Stimulated activated CD4-positive, alpha-beta T cell treated with anti-CD3 and anti-CD28 coated beads, Interleukin-1b, Interleukin-23, amount 100 ng/mL, for 1 hour (primary cell): ENCODE data around the gene CATSPER3.

Experiments used
- DNase-seq, 2 donors: peaks; one replicate each; pipeline ENCODE4 v3.0.0-alpha.2; 2020; ENCODE audit warnings: low read depth in 2 of 2

Gene CATSPER3

GRCh38 chr5:135029477-135030122 is 61.9 kb downstream of the CATSPER3 start:
- DNase-seq = no peak

- DNase-seq = no peak
Observed at GRCh38 chr5:135030123-135030955, 62.6 kb downstream of the CATSPER3 start.

GRCh38 chr5:135030956-135031812 is 63.5 kb downstream of the CATSPER3 start:
- DNase-seq = no peak

- DNase-seq = no peak
Observed at GRCh38 chr5:135031813-135032694, 64.3 kb downstream of the CATSPER3 start.

GRCh38 chr5:135032695-135032998 is 64.9 kb downstream of the CATSPER3 start:
- DNase-seq = no peak

- no peak for DNase-seq
Observed at GRCh38 chr5:135032999-135033861, 65.5 kb downstream of the CATSPER3 start.

GRCh38 chr5:135033901-135034235 is 66.2 kb downstream of the CATSPER3 start, which contains the start of gene PITX1:
TSS of gene PITX1 (minus strand) at chr5:135034228. CDS start at chr5:135033881, 347 bp downstream.
- DNase-seq = no peak

- no peak for DNase-seq
Observed at GRCh38 chr5:135034236-135034962, 66.7 kb downstream of the CATSPER3 start.

- no peak for DNase-seq
Observed at GRCh38 chr5:135034963-135035677, 67.4 kb downstream of the CATSPER3 start.

GRCh38 chr5:135035678-135036030 is 67.9 kb downstream of the CATSPER3 start:
- DNase-seq = no peak

GRCh38 chr5:135036405-135036804 is 68.7 kb downstream of the CATSPER3 start:
- DNase-seq = no peak

- DNase-seq = no peak
Observed at GRCh38 chr5:135037519-135038204, 70.0 kb downstream of the CATSPER3 start.

GRCh38 chr5:135038205-135038812 is 70.6 kb downstream of the CATSPER3 start:
- no peak for DNase-seq

- no peak for DNase-seq
Observed at GRCh38 chr5:135038813-135039270, 71.1 kb downstream of the CATSPER3 start.

GRCh38 chr5:135039271-135040033 is 71.7 kb downstream of the CATSPER3 start:
- DNase-seq = no peak

GRCh38 chr5:135040034-135040332 is 72.3 kb downstream of the CATSPER3 start:
- DNase-seq = no peak

- DNase-seq = no peak
Observed at GRCh38 chr5:135040333-135041144, 72.8 kb downstream of the CATSPER3 start.
